Hepatic stellate cell (primary cell): ENCODE measurements around the gene SMIM17.
A peak's percentile ranks its signal among the peaks of the same experiment; 100 is the strongest.

ENCODE experiments used
- DNase-seq: peaks from one replicate; pipeline ENCODE4 v3.0.0; 2011; ENCODE audit warnings: low spot score

The SMIM17 gene

GRCh38 chr19:56642711-56643459 is at the start of gene SMIM17:
Gene SMIM17, plus strand, starts transcription at chr19:56643159. Its CDS starts 2,509 bp downstream, at chr19:56645668.
- no peak for DNase-seq

GRCh38 chr19:56594446-56594782 is 48.5 kb upstream of the SMIM17 start:
- no peak for DNase-seq

GRCh38 chr19:56594783-56595547 is 48.0 kb upstream of the SMIM17 start, which contains the start of gene ZNF71:
Gene ZNF71, plus strand, starts transcription at chr19:56595302. Its CDS starts 6,257 bp downstream, at chr19:56601559.
- DNase-seq = peak; percentile 97

- DNase-seq = no peak
Observed at GRCh38 chr19:56595548-56595899, 47.4 kb upstream of the SMIM17 start.

- DNase-seq = no peak
Observed at GRCh38 chr19:56596676-56597075, 46.3 kb upstream of the SMIM17 start.

- DNase-seq = no peak
Observed at GRCh38 chr19:56597696-56598095, 45.3 kb upstream of the SMIM17 start.

GRCh38 chr19:56601375-56601774 is 41.6 kb upstream of the SMIM17 start:
- DNase-seq = no peak

- no peak for DNase-seq
Observed at GRCh38 chr19:56603829-56604228, 39.1 kb upstream of the SMIM17 start.

GRCh38 chr19:56608274-56608964 is 34.5 kb upstream of the SMIM17 start:
- no peak for DNase-seq

GRCh38 chr19:56611288-56611687 is 31.7 kb upstream of the SMIM17 start:
- DNase-seq = no peak

GRCh38 chr19:56612737-56613136 is 30.2 kb upstream of the SMIM17 start:
- no peak for DNase-seq

GRCh38 chr19:56613639-56614038 is 29.3 kb upstream of the SMIM17 start:
- no peak for DNase-seq

- DNase-seq = no peak
Observed at GRCh38 chr19:56617531-56617930, 25.4 kb upstream of the SMIM17 start.

GRCh38 chr19:56619121-56619520 is 23.8 kb upstream of the SMIM17 start:
- DNase-seq = no peak

GRCh38 chr19:56622374-56622773 is 20.6 kb upstream of the SMIM17 start:
- DNase-seq = no peak

GRCh38 chr19:56623006-56623405 is 20.0 kb upstream of the SMIM17 start:
- DNase-seq = no peak

- DNase-seq = no peak
Observed at GRCh38 chr19:56625708-56626107, 17.3 kb upstream of the SMIM17 start.

- no peak for DNase-seq
Observed at GRCh38 chr19:56633021-56633420, 9.9 kb upstream of the SMIM17 start.

GRCh38 chr19:56637976-56638555 is 4.9 kb upstream of the SMIM17 start:
- peak; percentile 31 for DNase-seq

- no peak for DNase-seq
Observed at GRCh38 chr19:56639217-56639616, 3.7 kb upstream of the SMIM17 start.

- DNase-seq = no peak
Observed at GRCh38 chr19:56643460-56643955, 549 bp downstream of the SMIM17 start.

GRCh38 chr19:56654151-56654550 is 11.2 kb downstream of the SMIM17 start:
- DNase-seq = no peak
